SK-N-SH treated with all-trans-retinoic acid at 6 μM for 48 hours (cell line): Measurements from ENCODE around the gene VAMP5.

ENCODE experiments used
- ARNTL ChIP-seq: fragments of 450-650 bp; formaldehyde crosslinking; IDR thresholded peaks from 2 replicates; pipeline ENCODE4 v1.5.0; 2020; ENCODE audit warnings: low read depth, mild to moderate bottlenecking, moderate library complexity, borderline replicate concordance
- BACH2 ChIP-seq: fragments of 250-450 bp; sonication (Bioruptor Pico); IDR thresholded peaks from 2 replicates; pipeline ENCODE4 v1.9.0; 2021; ENCODE audit warnings: mild to moderate bottlenecking, borderline replicate concordance
- CREB5 ChIP-seq: fragments of 250-450 bp; sonication (Bioruptor Pico); IDR thresholded peaks from 2 replicates; pipeline ENCODE4 v1.5.1; 2020; ENCODE audit warnings: low read depth, mild to moderate bottlenecking, moderate library complexity
- CSRNP3 ChIP-seq: fragments of 250-450 bp; sonication (Bioruptor Pico); IDR thresholded peaks from 2 replicates; pipeline ENCODE4 v1.5.1; 2021; ENCODE audit warnings: mild to moderate bottlenecking, moderate library complexity
- PATZ1 ChIP-seq: fragments of 250-450 bp; sonication (Bioruptor Pico); IDR thresholded peaks from 2 replicates; pipeline ENCODE4 v1.8.0; 2020; ENCODE audit warnings: mild to moderate bottlenecking, moderate library complexity, borderline replicate concordance
- POU6F1 ChIP-seq: fragments of 250-450 bp; sonication (Bioruptor Pico); IDR thresholded peaks from 2 replicates; pipeline ENCODE4 v1.8.0; 2021; ENCODE audit warnings: low read depth, mild to moderate bottlenecking, moderate library complexity, borderline replicate concordance
- RARB ChIP-seq: fragments of 250-450 bp; sonication (Bioruptor Pico); IDR thresholded peaks from 2 replicates; pipeline ENCODE4 v1.8.0; 2021; ENCODE audit warnings: mild to moderate bottlenecking, moderate library complexity
- ZFP3 ChIP-seq: fragments of 250-450 bp; sonication (Bioruptor Pico); IDR thresholded peaks from 2 replicates; pipeline ENCODE4 v1.5.0; 2020; ENCODE audit warnings: mild to moderate bottlenecking, moderate library complexity
- ZFP30 ChIP-seq: fragments of 450-650 bp; formaldehyde crosslinking; IDR thresholded peaks from 2 replicates; pipeline ENCODE4 v1.5.0; 2022; ENCODE audit warnings: mild to moderate bottlenecking, moderate library complexity

GRCh38 chr2:85583667-85584353 lies 421 bp upstream of the VAMP5 start:
- no peak for TF ChIP-seq RARB (CRISPR knock-in tag)
- TF ChIP-seq ZFP30 (CRISPR knock-in tag) = no peak
- TF ChIP-seq BACH2 (CRISPR knock-in tag) = no peak
- no peak for TF ChIP-seq POU6F1 (CRISPR knock-in tag)
- TF ChIP-seq ZFP3 = no peak
- no peak for TF ChIP-seq PATZ1 (CRISPR knock-in tag)
- TF ChIP-seq CSRNP3 (CRISPR knock-in tag) = no peak
- TF ChIP-seq CREB5 = no peak
- no peak for TF ChIP-seq ARNTL (CRISPR knock-in tag)
